Esophagus muscularis mucosa (tissue), 4 donors: ENCODE results near the gene NUP50.

ENCODE experiments used
- CTCF ChIP-seq, 3 experiments: fragments of 200-600 bp in 2 of 3; fragments of 450-650 bp in 1 of 3; sonication (generic) in 2 of 3; IDR thresholded peaks; one replicate each; pipeline ENCODE4 v1.5.1; 2017 to 2019; ENCODE audit warnings: antibody characterized with exemption in 3 of 3, mild to moderate bottlenecking in 2 of 3, moderate library complexity in 1 of 3
- EP300 ChIP-seq: sonication (generic); formaldehyde crosslinking; IDR thresholded peaks from one replicate; pipeline ENCODE4 v1.6.1; 2017; ENCODE audit warnings: antibody characterized with exemption
- POLR2A ChIP-seq: fragments of 450-650 bp; IDR thresholded peaks from one replicate; pipeline ENCODE4 v1.6.1; 2017; ENCODE audit warnings: antibody characterized with exemption, moderate library complexity, mild to moderate bottlenecking, low read depth

DNA sequence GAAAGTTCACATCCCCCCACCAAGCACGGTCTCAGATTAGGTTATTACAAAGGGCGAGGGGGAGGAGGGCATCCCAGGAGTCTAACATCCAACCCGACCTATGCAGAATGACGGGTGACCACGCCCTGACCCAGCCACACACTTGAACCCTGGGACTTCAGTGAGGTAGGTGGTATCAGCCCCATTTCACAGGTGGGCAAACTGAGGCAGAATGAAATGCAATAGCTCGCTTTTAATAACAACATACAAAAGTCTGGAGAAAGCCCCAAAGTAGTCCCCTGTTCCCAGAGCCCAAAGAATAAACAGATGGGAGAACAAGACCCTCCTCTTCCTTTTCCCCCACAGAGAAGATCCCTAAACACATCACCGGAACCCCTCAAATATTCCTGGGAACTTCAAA lies 31.9 kb downstream of the NUP50 start:
- TF ChIP-seq CTCF (IDR thresholded peaks at IDR 0.05) (no peak), EP300 (no peak), POLR2A (no peak)
